ENCODE measurements around the gene ALG10B.
"Not testable (repeated sequence)": the region's sequence is repeated elsewhere in the genome, so short reads cannot be mapped to it uniquely, and the experiment has no call there.

ALG10B gene

GRCh38 chr12:38330414-38330813 lies 13.8 kb downstream of the ALG10B start:
- H3K27me3 ChIP-seq (ENCODE audit: insufficient read depth, low read length); H3K27ac ChIP-seq (ENCODE audit: low read length); H3K36me3 ChIP-seq (ENCODE audit: insufficient read depth, low read depth, low read length); H3K4me1 ChIP-seq (ENCODE audit: insufficient read depth, low read length); H3K4me3 ChIP-seq (ENCODE audit: low read length); H3K9me3 ChIP-seq (ENCODE audit: insufficient read depth, low read depth, low read length); H3K9ac ChIP-seq (ENCODE audit: low read depth, low read length): not testable (repeated sequence)

DNA sequence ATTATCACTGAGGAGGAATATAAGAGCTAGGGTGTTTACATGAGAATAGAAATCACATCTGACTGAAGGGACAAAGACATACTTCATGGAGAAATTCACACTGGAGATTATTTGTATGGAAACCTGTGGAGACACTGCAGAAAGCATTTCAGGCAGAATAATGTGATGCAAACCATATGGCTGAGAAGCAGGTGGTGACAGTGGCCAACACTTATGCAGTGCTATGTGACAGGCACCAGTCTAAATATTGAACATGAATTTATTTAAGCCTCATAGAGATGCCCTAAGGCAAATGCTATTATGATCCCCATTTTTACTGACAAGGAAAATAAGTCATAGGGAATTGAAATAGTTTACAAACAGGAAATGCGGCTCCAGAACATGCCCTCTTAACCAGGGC lies 16.2 kb downstream of the ALG10B start:
- H3K36me3 ChIP-seq (ENCODE audit: insufficient read depth, low read depth, low read length): no peaks in the 10 kb centered on the region
- no peak overlapping the region for H3K4me3 ChIP-seq (ENCODE audit: low read length)
- no peaks in the 10 kb centered on the region for H3K27me3 ChIP-seq (ENCODE audit: insufficient read depth, low read length)
- H3K9me3 ChIP-seq (ENCODE audit: insufficient read depth, low read depth, low read length): no peaks in the 10 kb centered on the region; the same call in 1 of the 2 replicates
- no peak overlapping the region for H3K9ac ChIP-seq (ENCODE audit: low read depth, low read length)
- H3K4me1 ChIP-seq (ENCODE audit: insufficient read depth, low read length): no peaks in the 10 kb centered on the region
- no peak overlapping the region for H3K27ac ChIP-seq (ENCODE audit: low read length)

- H3K9me3 ChIP-seq (ENCODE audit: insufficient read depth, low read depth, low read length): peaks cover 9% of the 10 kb centered on the region; the same call in 1 of the 2 replicates
Measured at GRCh38 chr12:38342444-38342843, 25.9 kb downstream of the ALG10B start.

GRCh38 chr12:38343256-38343655 lies 26.7 kb downstream of the ALG10B start:
- not testable (repeated sequence) for H3K27ac ChIP-seq (ENCODE audit: low read length); H3K9ac ChIP-seq (ENCODE audit: low read depth, low read length); H3K27me3 ChIP-seq (ENCODE audit: insufficient read depth, low read length); H3K4me3 ChIP-seq (ENCODE audit: low read length); H3K36me3 ChIP-seq (ENCODE audit: insufficient read depth, low read depth, low read length); H3K4me1 ChIP-seq (ENCODE audit: insufficient read depth, low read length); H3K9me3 ChIP-seq (ENCODE audit: insufficient read depth, low read depth, low read length)

More at GRCh38 chr12:38342444-38342843, 25.9 kb downstream of the ALG10B start:
- H3K27ac ChIP-seq (ENCODE audit: low read length): no peak overlapping the region
- H3K4me1 ChIP-seq (ENCODE audit: insufficient read depth, low read length): no peaks in the 10 kb centered on the region
- H3K9ac ChIP-seq (ENCODE audit: low read depth, low read length): no peak overlapping the region
- no peaks in the 10 kb centered on the region for H3K36me3 ChIP-seq (ENCODE audit: insufficient read depth, low read depth, low read length)
- no peak overlapping the region for H3K4me3 ChIP-seq (ENCODE audit: low read length)
- no peaks in the 10 kb centered on the region for H3K27me3 ChIP-seq (ENCODE audit: insufficient read depth, low read length)

- H3K9ac ChIP-seq (ENCODE audit: low read depth, low read length); H3K27me3 ChIP-seq (ENCODE audit: insufficient read depth, low read length); H3K27ac ChIP-seq (ENCODE audit: low read length); H3K4me3 ChIP-seq (ENCODE audit: low read length); H3K9me3 ChIP-seq (ENCODE audit: insufficient read depth, low read depth, low read length); H3K4me1 ChIP-seq (ENCODE audit: insufficient read depth, low read length); H3K36me3 ChIP-seq (ENCODE audit: insufficient read depth, low read depth, low read length): not testable (repeated sequence)
Measured at GRCh38 chr12:38343916-38344315, 27.3 kb downstream of the ALG10B start.

DNA sequence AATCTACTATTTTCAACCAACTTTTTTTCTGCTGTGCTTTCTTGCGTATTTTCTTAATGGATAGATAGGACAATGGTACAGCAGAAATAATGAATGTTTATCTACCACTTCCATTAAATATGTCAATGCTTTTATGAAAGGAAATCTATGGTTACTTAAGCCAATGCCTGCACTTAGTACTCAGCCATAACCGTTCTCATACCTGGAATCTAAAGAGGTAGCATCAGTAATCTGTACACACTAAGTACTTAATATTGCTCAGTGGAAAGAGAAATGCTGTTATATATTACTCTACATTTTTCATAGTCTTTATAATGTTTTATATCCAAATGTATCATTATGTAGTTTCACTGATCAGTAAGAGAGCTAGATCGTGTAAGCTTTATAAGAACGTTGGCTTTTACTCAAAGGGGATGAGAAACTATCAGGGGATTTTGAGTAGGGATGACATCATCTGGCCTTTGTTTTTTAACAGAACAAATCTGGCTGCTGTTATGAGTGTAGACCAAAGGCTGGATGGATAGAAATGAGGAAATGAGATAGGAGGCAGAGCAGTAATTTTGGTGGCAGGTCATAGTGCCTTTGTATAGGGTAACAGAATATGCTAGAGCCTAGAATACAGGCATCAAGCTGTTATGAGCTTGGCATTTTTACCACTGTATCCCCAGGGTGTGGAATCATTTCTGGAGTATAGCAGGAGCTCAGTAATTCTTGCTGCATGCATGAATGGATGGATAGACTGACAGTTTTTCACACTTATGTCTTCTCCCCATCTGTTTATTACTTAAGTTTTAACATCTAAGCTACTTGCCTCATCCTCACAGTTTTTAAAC lies 34.0 kb downstream of the ALG10B start:
- no peak overlapping the region for H3K4me3 ChIP-seq (ENCODE audit: low read length)
- no peaks in the 10 kb centered on the region for H3K9me3 ChIP-seq (ENCODE audit: insufficient read depth, low read depth, low read length)
- no peaks in the 10 kb centered on the region for H3K4me1 ChIP-seq (ENCODE audit: insufficient read depth, low read length)
- H3K27ac ChIP-seq (ENCODE audit: low read length): no peak overlapping the region
- H3K27me3 ChIP-seq (ENCODE audit: insufficient read depth, low read length): no peaks in the 10 kb centered on the region
- H3K9ac ChIP-seq (ENCODE audit: low read depth, low read length): no peak overlapping the region
- no peaks in the 10 kb centered on the region for H3K36me3 ChIP-seq (ENCODE audit: insufficient read depth, low read depth, low read length)

DNA sequence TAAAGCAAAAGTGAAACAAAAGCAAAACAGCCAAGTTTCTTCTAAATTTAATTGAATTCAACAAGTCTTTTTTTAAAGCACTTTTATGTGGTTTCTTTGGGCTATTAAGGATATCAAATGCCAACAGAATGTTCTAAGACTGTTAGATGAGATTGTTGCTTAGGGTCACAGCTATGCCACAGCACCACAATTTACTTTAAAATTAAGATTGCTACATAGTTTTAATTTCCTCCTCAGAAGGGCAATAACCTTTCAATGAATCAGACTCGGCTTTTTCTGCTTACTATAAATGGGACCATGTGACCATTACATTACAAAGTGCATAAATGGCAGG lies 34.6 kb downstream of the ALG10B start:
- H3K36me3 ChIP-seq (ENCODE audit: insufficient read depth, low read depth, low read length); H3K9ac ChIP-seq (ENCODE audit: low read depth, low read length); H3K4me3 ChIP-seq (ENCODE audit: low read length); H3K4me1 ChIP-seq (ENCODE audit: insufficient read depth, low read length); H3K27ac ChIP-seq (ENCODE audit: low read length); H3K9me3 ChIP-seq (ENCODE audit: insufficient read depth, low read depth, low read length); H3K27me3 ChIP-seq (ENCODE audit: insufficient read depth, low read length): not testable (repeated sequence)

- Histone ChIP-seq H3K4me3 (ENCODE audit: low read length) (no peak overlapping the region), H3K9me3 (ENCODE audit: insufficient read depth, low read depth, low read length) (no peaks in the 10 kb centered on the region), H3K36me3 (ENCODE audit: insufficient read depth, low read depth, low read length) (no peaks in the 10 kb centered on the region), H3K27ac (ENCODE audit: low read length) (no peak overlapping the region), H3K9ac (ENCODE audit: low read depth, low read length) (no peak overlapping the region), H3K27me3 (ENCODE audit: insufficient read depth, low read length) (no peaks in the 10 kb centered on the region), H3K4me1 (ENCODE audit: insufficient read depth, low read length) (no peaks in the 10 kb centered on the region; the same call in 1 of the 2 replicates)
Measured at GRCh38 chr12:38367506-38367905, 50.9 kb downstream of the ALG10B start.

GRCh38 chr12:38370311-38370710 lies 53.7 kb downstream of the ALG10B start:
- Histone ChIP-seq H3K36me3 (ENCODE audit: insufficient read depth, low read depth, low read length) (no peaks in the 10 kb centered on the region), H3K4me1 (ENCODE audit: insufficient read depth, low read length) (no peaks in the 10 kb centered on the region; the same call in 1 of the 2 replicates), H3K9ac (ENCODE audit: low read depth, low read length) (no peak overlapping the region), H3K4me3 (ENCODE audit: low read length) (no peak overlapping the region), H3K27ac (ENCODE audit: low read length) (no peak overlapping the region), H3K27me3 (ENCODE audit: insufficient read depth, low read length) (no peaks in the 10 kb centered on the region), H3K9me3 (ENCODE audit: insufficient read depth, low read depth, low read length) (no peaks in the 10 kb centered on the region)

GRCh38 chr12:38373784-38374183 lies 57.2 kb downstream of the ALG10B start:
- Histone ChIP-seq H3K4me1 (ENCODE audit: insufficient read depth, low read length) (no peaks in the 10 kb centered on the region), H3K27me3 (ENCODE audit: insufficient read depth, low read length) (no peaks in the 10 kb centered on the region), H3K9me3 (ENCODE audit: insufficient read depth, low read depth, low read length) (no peaks in the 10 kb centered on the region), H3K36me3 (ENCODE audit: insufficient read depth, low read depth, low read length) (no peaks in the 10 kb centered on the region), H3K4me3 (ENCODE audit: low read length) (no peak overlapping the region), H3K9ac (ENCODE audit: low read depth, low read length) (no peak overlapping the region), H3K27ac (ENCODE audit: low read length) (no peak overlapping the region)

DNA sequence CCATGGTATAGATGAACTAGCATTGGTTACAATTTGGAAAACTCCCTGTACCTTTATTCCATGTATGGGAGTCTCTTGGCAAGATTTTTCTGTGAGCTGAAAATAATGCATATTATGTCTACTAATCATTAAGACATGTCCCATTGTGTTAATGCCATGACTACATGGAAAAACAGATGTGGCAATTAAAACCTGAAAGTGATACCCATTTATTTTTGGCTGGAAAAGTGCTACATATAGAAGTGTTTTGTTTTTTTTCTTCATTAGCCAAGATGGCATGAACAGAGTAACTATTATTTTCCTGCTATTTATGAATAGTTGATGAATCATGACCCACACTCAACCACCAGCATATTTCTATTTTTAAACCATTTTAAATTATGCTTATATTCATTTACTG lies 58.2 kb downstream of the ALG10B start:
- Histone ChIP-seq H3K36me3 (ENCODE audit: insufficient read depth, low read depth, low read length) (no peaks in the 10 kb centered on the region), H3K4me1 (ENCODE audit: insufficient read depth, low read length) (no peaks in the 10 kb centered on the region), H3K27me3 (ENCODE audit: insufficient read depth, low read length) (no peaks in the 10 kb centered on the region), H3K4me3 (ENCODE audit: low read length) (no peak overlapping the region), H3K27ac (ENCODE audit: low read length) (no peak overlapping the region), H3K9me3 (ENCODE audit: insufficient read depth, low read depth, low read length) (no peaks in the 10 kb centered on the region), H3K9ac (ENCODE audit: low read depth, low read length) (no peak overlapping the region)
